ENCODE measurements around the gene EMILIN3. TPM values are rescaled to one million over a fixed set of nuclear protein-coding genes. Genes with fewer than 3 reads are reported as not detected.
A peak's percentile ranks its signal among the peaks of the same experiment; 100 is the strongest.

Gene EMILIN3
- total and polyA plus RNA-seq, 7 donors, result 0.66 to 4.3 (median 2.9) TPM; not detected in 2

DNA sequence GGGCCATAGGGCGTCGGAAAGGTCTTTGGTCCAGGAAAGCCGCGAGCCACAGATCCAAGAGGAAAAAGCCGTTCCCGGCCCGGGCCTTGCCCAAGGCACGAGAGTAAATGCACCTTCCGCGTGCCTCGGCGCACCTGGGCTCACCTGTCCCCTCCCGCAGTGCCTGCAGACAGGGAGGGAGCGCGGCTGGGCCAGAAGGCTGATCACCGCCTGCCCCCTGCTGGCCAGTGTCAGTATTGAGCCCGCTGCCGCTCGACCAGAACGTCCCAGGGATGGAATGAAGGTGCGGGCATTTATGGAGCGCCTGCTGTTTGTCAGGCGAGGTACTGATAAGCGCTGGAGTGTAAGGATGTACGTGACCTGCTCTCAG lies 26.7 kb downstream of the EMILIN3 start:
- H3K4me3 ChIP-seq, result peak overlapping the region; percentile 9 to 43 (median 36)
- no peaks in the 10 kb centered on the region for H3K36me3 ChIP-seq
- intact Hi-C loops (cut with DNase I), result loop anchor here (1.0 to 5.0 kb wide), 3 partner anchors 93 to 167 kb away; no protein-coding TSS in a partner anchor
- TF ChIP-seq, protein P1, sequence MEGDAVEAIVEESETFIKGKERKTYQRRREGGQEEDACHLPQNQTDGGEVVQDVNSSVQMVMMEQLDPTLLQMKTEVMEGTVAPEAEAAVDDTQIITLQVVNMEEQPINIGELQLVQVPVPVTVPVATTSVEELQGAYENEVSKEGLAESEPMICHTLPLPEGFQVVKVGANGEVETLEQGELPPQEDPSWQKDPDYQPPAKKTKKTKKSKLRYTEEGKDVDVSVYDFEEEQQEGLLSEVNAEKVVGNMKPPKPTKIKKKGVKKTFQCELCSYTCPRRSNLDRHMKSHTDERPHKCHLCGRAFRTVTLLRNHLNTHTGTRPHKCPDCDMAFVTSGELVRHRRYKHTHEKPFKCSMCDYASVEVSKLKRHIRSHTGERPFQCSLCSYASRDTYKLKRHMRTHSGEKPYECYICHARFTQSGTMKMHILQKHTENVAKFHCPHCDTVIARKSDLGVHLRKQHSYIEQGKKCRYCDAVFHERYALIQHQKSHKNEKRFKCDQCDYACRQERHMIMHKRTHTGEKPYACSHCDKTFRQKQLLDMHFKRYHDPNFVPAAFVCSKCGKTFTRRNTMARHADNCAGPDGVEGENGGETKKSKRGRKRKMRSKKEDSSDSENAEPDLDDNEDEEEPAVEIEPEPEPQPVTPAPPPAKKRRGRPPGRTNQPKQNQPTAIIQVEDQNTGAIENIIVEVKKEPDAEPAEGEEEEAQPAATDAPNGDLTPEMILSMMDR (IDR thresholded peaks at IDR 0.05), result peak; percentile 99 to 100 (median 99)
- no peak for TF ChIP-seq POLR2A (IDR thresholded peaks at IDR 0.05)
- peaks cover 0 to 31% (median 20%) of the 10 kb centered on the region in 4 donors for H3K4me1 ChIP-seq
- peak; percentile 90 for DNase-seq
- H3K27me3 ChIP-seq, result no peaks in the 10 kb centered on the region
- WGBS, 2 donors, result 2 to 5% methylated on average over 25 of the region's 25 CpGs
- no peaks in the 10 kb centered on the region for H3K9me3 ChIP-seq
- peak overlapping the region; percentile 68 to 80 (median 74) for H3K27ac ChIP-seq

DNA sequence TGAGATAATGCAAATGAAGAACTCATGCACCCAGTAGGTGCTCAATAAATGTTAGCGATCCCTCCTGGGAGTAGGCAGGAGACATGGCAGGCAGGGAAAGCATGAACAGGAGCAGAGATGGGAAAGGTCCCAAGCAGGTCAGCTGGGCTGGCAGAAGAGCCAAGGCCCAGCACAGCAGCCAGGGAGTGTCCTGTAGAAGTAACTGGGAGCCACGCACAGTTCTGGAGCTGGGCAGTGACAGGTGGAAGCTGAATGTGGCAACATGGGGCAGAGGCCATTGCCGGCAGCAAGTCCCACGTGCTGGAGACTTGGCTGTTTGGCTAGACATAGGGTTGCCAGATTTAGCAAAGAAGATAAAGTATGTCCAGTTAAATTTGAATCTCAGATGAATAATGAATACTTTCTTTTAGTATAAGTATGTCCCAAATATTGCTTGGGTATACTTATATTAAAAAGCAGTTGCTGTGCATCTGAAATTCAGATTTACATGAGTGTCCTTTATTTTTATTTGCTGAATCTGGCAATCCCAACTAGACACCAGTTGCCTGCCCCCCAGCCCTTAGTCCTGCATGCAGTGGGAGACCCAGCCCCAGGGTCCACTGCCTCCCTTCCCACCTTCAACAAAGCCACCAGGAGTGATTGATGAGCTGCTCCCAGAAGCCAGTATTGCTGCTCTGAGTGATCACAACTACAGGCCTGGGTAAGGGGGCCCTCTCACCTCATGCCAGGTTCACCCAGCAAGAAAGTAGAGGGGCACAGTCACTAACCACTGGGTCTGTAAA lies 29.7 kb downstream of the EMILIN3 start:
- TF ChIP-seq EP300 (IDR thresholded peaks at IDR 0.05) (no peak), POLR2AphosphoS5 (IDR thresholded peaks at IDR 0.05) (no peak), POLR2A (IDR thresholded peaks at IDR 0.05) (no peak)
- TF ChIP-seq, protein P1 (IDR thresholded peaks at IDR 0.05), result no peak
- Histone ChIP-seq H3K36me3 (no peaks in the 10 kb centered on the region), H3K9me3 (no peaks in the 10 kb centered on the region), H3K27ac (no peak overlapping the region), H3K27me3 (no peaks in the 10 kb centered on the region), H3K4me3 (no peak overlapping the region), H3K4me1 (peaks cover 0 to 25% (median 20%) of the 10 kb centered on the region in 4 donors)
- no peak for DNase-seq
- intact Hi-C loops (cut with DNase I), result loop anchor here (5.0 kb wide), 1 partner anchor 90 kb away; no protein-coding TSS in a partner anchor
- WGBS, 2 donors, result 95 to 96% methylated on average over 4 of the region's 4 CpGs

GRCh38 chr20:41335591-41335990 lies 31.0 kb downstream of the EMILIN3 start:
- DNase-seq, result no peak
- peaks cover 0 to 12% (median 11%) of the 10 kb centered on the region in 4 donors for H3K4me1 ChIP-seq

DNA sequence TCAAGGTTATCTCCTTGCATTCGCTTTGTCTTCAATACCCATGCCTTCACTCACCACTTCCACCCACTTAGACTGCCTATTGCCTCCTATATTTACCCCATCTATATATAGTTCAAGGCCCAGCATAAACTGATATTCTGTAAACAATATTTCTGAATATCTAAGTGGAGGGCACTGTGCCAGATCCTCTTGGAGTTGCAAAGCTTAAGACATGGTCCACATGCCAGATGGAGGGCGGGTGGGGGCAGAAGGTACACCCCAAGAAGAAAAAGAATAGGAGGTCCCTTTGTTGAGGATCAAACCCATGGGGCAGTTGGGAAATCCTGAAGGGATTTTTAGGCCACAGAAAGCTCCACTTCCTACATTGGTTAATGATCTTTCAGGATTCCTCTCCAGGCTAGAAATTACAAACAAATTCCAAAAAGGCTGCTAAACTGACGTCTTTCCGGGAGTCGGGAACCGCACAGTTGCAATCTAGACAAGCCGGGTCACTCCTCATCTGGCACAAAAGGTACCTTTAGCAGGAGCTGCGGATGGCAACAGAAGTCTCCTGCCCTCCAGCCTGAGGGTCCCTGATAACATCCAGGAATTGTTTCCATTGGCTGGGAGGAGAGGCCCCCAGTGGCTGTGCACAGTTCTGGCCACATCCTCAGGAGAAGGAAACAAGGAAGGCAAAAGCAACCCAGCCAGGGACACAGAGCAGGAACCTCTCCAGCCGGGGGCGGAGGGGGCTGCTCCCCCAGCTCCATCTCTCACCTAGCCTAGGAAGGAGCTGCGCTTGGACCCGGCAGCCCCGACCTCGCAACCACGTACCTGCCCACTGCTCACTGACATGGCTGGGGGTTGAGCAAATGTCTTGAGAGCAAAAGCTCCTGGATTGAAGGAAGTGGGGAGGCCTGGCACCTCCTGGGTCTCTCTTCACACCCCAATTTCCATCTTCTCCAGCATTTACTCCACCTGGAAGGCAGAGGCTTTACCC lies 31.9 kb downstream of the EMILIN3 start:
- peak; percentile 62 for DNase-seq
- H3K9me3 ChIP-seq, result no peaks in the 10 kb centered on the region
- no peaks in the 10 kb centered on the region for H3K36me3 ChIP-seq
- TF ChIP-seq EP300 (IDR thresholded peaks at IDR 0.05) (no peak), POLR2AphosphoS5 (IDR thresholded peaks at IDR 0.05) (no peak), POLR2A (IDR thresholded peaks at IDR 0.05) (no peak)
- TF ChIP-seq, protein P1 (IDR thresholded peaks at IDR 0.05), result no peak
- peaks cover 0 to 11% (median 8%) of the 10 kb centered on the region in 4 donors for H3K4me1 ChIP-seq
- WGBS, 2 donors, result 85 to 90% methylated on average over 15 of the region's 15 CpGs
- peak overlapping the region; percentile 9 to 57 (median 26) for H3K27ac ChIP-seq
- no peaks in the 10 kb centered on the region for H3K27me3 ChIP-seq
- intact Hi-C loops (cut with DNase I), result loop anchor here (5.0 kb wide), 1 partner anchor 87 kb away; no protein-coding TSS in a partner anchor
- no peak overlapping the region for H3K4me3 ChIP-seq

More at GRCh38 chr20:41335591-41335990, 31.0 kb downstream of the EMILIN3 start:
- Histone ChIP-seq H3K36me3 (no peaks in the 10 kb centered on the region), H3K9me3 (no peaks in the 10 kb centered on the region), H3K4me3 (no peak overlapping the region), H3K27ac (no peak overlapping the region), H3K27me3 (no peaks in the 10 kb centered on the region)
- no peak for TF ChIP-seq EP300 (IDR thresholded peaks at IDR 0.05)
- TF ChIP-seq, protein P1 (IDR thresholded peaks at IDR 0.05), result no peak
- TF ChIP-seq POLR2AphosphoS5 (IDR thresholded peaks at IDR 0.05), result no peak
- TF ChIP-seq POLR2A (IDR thresholded peaks at IDR 0.05), result no peak
- 86 to 90% methylated on average over 1 of the region's 1 CpG for WGBS, 2 donors
- intact Hi-C loops (cut with DNase I), result loop anchor here (5.0 kb wide), 1 partner anchor 88 kb away; no protein-coding TSS in a partner anchor

Measured in sigmoid colon (tissue), 7 donors.